Neuronal stem cell (in vitro differentiated cells): ENCODE data around the gene PRR16.

Source experiments
- DNase-seq: peaks from one replicate; pipeline ENCODE4 v3.0.0-alpha.2; 2013; ENCODE audit warnings: low spot score
- H2AFZ ChIP-seq: one replicate; pipeline ENCODE4 v1.6.1; 2013; ENCODE audit warnings: mild to moderate bottlenecking, low read length, inconsistent platforms
- H2AK5ac ChIP-seq: 2 replicates; pipeline ENCODE4 v1.6.1; 2013; ENCODE audit warnings: low read depth, mild to moderate bottlenecking, inconsistent platforms, low read length, moderate library complexity, mixed read lengths
- H2BK120ac ChIP-seq: 2 replicates; pipeline ENCODE4 v1.6.1; 2013; ENCODE audit warnings: low read depth, mild to moderate bottlenecking, inconsistent platforms, low read length, moderate library complexity, mixed read lengths
- H2BK12ac ChIP-seq: one replicate; pipeline ENCODE4 v1.6.1; 2013; ENCODE audit warnings: low read length, inconsistent platforms
- H2BK15ac ChIP-seq: 2 replicates; pipeline ENCODE4 v1.6.1; 2013; ENCODE audit warnings: mild to moderate bottlenecking, low read length, inconsistent platforms, mixed read lengths
- H2BK5ac ChIP-seq: one replicate; pipeline ENCODE4 v1.6.1; 2013; ENCODE audit warnings: inconsistent platforms, mild to moderate bottlenecking, low read length, moderate library complexity
- H3K14ac ChIP-seq: one replicate; pipeline ENCODE4 v1.6.1; 2013; ENCODE audit warnings: low read length, inconsistent platforms
- H3K18ac ChIP-seq: 2 replicates; pipeline ENCODE4 v1.6.1; 2013; ENCODE audit warnings: low read length, inconsistent platforms
- H3K23ac ChIP-seq: 2 replicates; pipeline ENCODE4 v1.6.1; 2013; ENCODE audit warnings: low read depth, mild to moderate bottlenecking, mixed read lengths, low read length, inconsistent platforms; ENCODE audit not compliant: poor library complexity
- H3K27ac ChIP-seq: replicated peaks from 3 replicates; pipeline ENCODE4 v1.5.1; 2013; ENCODE audit warnings: low read length, inconsistent platforms
- H3K27me3 ChIP-seq, 3 experiments: 2 replicates each; pipeline ENCODE4 v1.6.1; 2013; ENCODE audit warnings: low read length in 3 of 3, mild to moderate bottlenecking in 2 of 3, inconsistent platforms in 1 of 3, low read depth in 1 of 3, mixed read lengths in 1 of 3, moderate library complexity in 1 of 3; ENCODE audit not compliant: control insufficient read depth in 3 of 3, insufficient read depth in 3 of 3
- H3K36me3 ChIP-seq, 2 donors: replicated peaks in 1 of 2; 2 replicates each; pipeline ENCODE4 v1.6.1; 2013; ENCODE audit warnings: low read length in 2 of 2; ENCODE audit not compliant: control insufficient read depth in 2 of 2, insufficient read depth in 2 of 2
- H3K4ac ChIP-seq: 2 replicates; pipeline ENCODE4 v1.6.1; 2013; ENCODE audit warnings: inconsistent platforms, mild to moderate bottlenecking, low read length, moderate library complexity
- H3K4me1 ChIP-seq, 2 donors: 1 replicate in 1 of 2; 2 replicates in 1 of 2; pipeline ENCODE4 v1.6.1; 2013; ENCODE audit warnings: low read length in 2 of 2, low read depth in 1 of 2; ENCODE audit not compliant: control insufficient read depth in 2 of 2, insufficient read depth in 1 of 2
- H3K4me2 ChIP-seq: one replicate; pipeline ENCODE4 v1.6.1; 2013; ENCODE audit warnings: mild to moderate bottlenecking, low read length, inconsistent platforms; ENCODE audit not compliant: insufficient read depth, poor library complexity, severe bottlenecking
- H3K4me3 ChIP-seq, 2 donors: 2 replicates each; pipeline ENCODE4 v1.5.1; 2013; ENCODE audit warnings: low read length in 2 of 2, mild to moderate bottlenecking in 2 of 2, inconsistent platforms in 1 of 2, moderate library complexity in 1 of 2
- H3K79me1 ChIP-seq: one replicate; pipeline ENCODE4 v1.6.1; 2013; ENCODE audit warnings: low read depth, mild to moderate bottlenecking, inconsistent platforms, low read length, moderate library complexity
- H3K9ac ChIP-seq: one replicate; pipeline ENCODE4 v1.6.1; 2013; ENCODE audit warnings: mild to moderate bottlenecking, low read depth, low read length, inconsistent platforms; ENCODE audit not compliant: poor library complexity
- H3K9me3 ChIP-seq, 2 donors: replicated peaks in 1 of 2; 2 replicates each; pipeline versions ENCODE3 to v1.6.1; 2013; ENCODE audit warnings: low read length in 2 of 2, mild to moderate bottlenecking in 2 of 2, inconsistent platforms in 1 of 2, low read depth in 1 of 2, mixed read lengths in 1 of 2, moderate library complexity in 1 of 2; ENCODE audit not compliant: control insufficient read depth in 2 of 2, insufficient read depth in 1 of 2
- H4K8ac ChIP-seq: one replicate; pipeline ENCODE4 v1.6.1; 2013; ENCODE audit warnings: low read depth, mild to moderate bottlenecking, inconsistent platforms, low read length, moderate library complexity
- H4K91ac ChIP-seq: one replicate; pipeline ENCODE4 v1.6.1; 2013; ENCODE audit warnings: low read length, low read depth, mild to moderate bottlenecking, inconsistent platforms; ENCODE audit not compliant: poor library complexity
- WGBS, 2 donors: extraction: QIAGEN DNeasy Blood & Tissue Kit; methylation state at CpG; one replicate each; pipeline ENCODE4 v1.1.7; 2013; ENCODE audit warnings: missing lambda C conversion rate in 2 of 2, mixed read lengths in 1 of 2; ENCODE audit not compliant: insufficient read length in 2 of 2, insufficient replicate concordance in 1 of 2; ENCODE audit errors: extremely low coverage in 2 of 2; 5-methylcytosine and 5-hydroxymethylcytosine counted together

The PRR16 gene

DNA sequence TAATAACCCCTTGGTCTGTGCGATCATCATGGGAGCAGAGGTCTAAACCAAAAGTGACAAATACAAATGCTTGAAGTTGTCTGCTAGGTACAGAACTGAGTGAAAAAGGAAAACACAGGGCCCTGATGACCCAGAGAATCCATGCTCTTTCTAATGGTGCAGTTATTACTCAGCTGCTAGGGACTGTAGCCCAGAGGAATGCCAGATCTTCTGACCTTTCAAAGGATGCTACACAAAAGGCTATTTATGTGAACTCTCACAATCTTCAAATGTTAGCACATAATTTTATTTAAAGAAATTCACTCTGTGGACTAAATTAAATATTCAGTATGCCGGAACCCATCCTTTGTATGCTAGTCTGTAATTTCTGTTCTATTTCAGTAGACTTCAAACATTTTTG is 79.9 kb downstream of the PRR16 start:
- H4K91ac ChIP-seq = no peak overlapping the region
- H3K4ac ChIP-seq = no peak overlapping the region
- no peak overlapping the region for H2BK12ac ChIP-seq
- H3K23ac ChIP-seq = no peak overlapping the region
- H2BK15ac ChIP-seq = no peak overlapping the region
- WGBS, 2 donors = no CpG with 5 or more reads among the region's 2 CpGs
- no peak overlapping the region for H3K4me2 ChIP-seq
- no peaks in the 10 kb centered on the region for H3K79me1 ChIP-seq
- no peak overlapping the region for H3K27ac ChIP-seq
- no peaks in the 10 kb centered on the region for H3K9me3 ChIP-seq
- H2BK120ac ChIP-seq = no peak overlapping the region
- H3K18ac ChIP-seq = no peak overlapping the region
- H3K27me3 ChIP-seq = no peaks in the 10 kb centered on the region
- no peak overlapping the region for H3K4me3 ChIP-seq
- DNase-seq = no peak
- H3K9ac ChIP-seq = no peak overlapping the region
- no peak overlapping the region for H4K8ac ChIP-seq
- H3K36me3 ChIP-seq = no peaks in the 10 kb centered on the region
- H2BK5ac ChIP-seq = no peak overlapping the region
- H2AK5ac ChIP-seq = no peak overlapping the region
- no peak overlapping the region for H3K14ac ChIP-seq
- H2AFZ ChIP-seq = no peak overlapping the region
- H3K4me1 ChIP-seq = no peaks in the 10 kb centered on the region

- no peak overlapping the region for H3K18ac ChIP-seq
- no CpG with 5 or more reads among the region's 3 CpGs for WGBS, 2 donors
Observed at GRCh38 chr5:120545007-120545406, 80.9 kb downstream of the PRR16 start.

DNA sequence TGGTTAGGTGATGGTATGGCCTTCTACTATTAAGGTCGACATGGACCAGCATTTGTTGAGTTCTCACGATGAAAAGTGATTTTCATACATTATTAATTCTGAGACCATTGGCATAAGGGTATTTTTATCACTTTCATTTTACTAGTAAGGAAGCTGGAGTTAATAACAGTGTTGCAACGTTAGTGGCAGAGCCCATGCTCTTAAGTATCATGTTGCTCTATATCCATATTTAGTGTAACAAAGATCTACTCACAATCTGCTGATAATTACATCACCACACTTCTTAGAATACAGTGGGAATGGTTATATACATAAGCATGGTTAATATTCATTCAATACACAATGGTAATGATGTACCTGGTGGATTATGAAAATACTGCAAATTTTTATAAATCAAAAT is 81.9 kb downstream of the PRR16 start:
- no peak overlapping the region for H4K91ac ChIP-seq
- H3K27ac ChIP-seq = no peak overlapping the region
- H3K4me2 ChIP-seq = no peak overlapping the region
- no peak overlapping the region for H3K4ac ChIP-seq
- H2BK12ac ChIP-seq = no peak overlapping the region
- H2BK15ac ChIP-seq = no peak overlapping the region
- no peak overlapping the region for H3K23ac ChIP-seq
- no peak overlapping the region for H2AFZ ChIP-seq
- no peak overlapping the region for H3K4me3 ChIP-seq
- H4K8ac ChIP-seq = no peak overlapping the region
- WGBS, 2 donors = no CpG with 5 or more reads among the region's 3 CpGs
- no peak for DNase-seq
- no peaks in the 10 kb centered on the region for H3K79me1 ChIP-seq
- no peak overlapping the region for H2BK5ac ChIP-seq
- no peaks in the 10 kb centered on the region for H3K27me3 ChIP-seq
- no peak overlapping the region for H2AK5ac ChIP-seq
- H3K14ac ChIP-seq = no peak overlapping the region
- no peak overlapping the region for H3K9ac ChIP-seq
- no peak overlapping the region for H3K18ac ChIP-seq
- no peak overlapping the region for H2BK120ac ChIP-seq
- H3K4me1 ChIP-seq = no peaks in the 10 kb centered on the region
- H3K36me3 ChIP-seq = no peaks in the 10 kb centered on the region
- H3K9me3 ChIP-seq = no peaks in the 10 kb centered on the region

More at GRCh38 chr5:120545007-120545406, 80.9 kb downstream of the PRR16 start:
- H3K27ac ChIP-seq = no peak overlapping the region
- H2AK5ac ChIP-seq = no peak overlapping the region
- H3K9ac ChIP-seq = no peak overlapping the region
- no peak for DNase-seq
- no peak overlapping the region for H3K23ac ChIP-seq
- no peak overlapping the region for H3K14ac ChIP-seq
- H4K91ac ChIP-seq = no peak overlapping the region
- no peak overlapping the region for H2AFZ ChIP-seq
- no peak overlapping the region for H3K4me3 ChIP-seq
- no peaks in the 10 kb centered on the region for H3K4me1 ChIP-seq
- H2BK12ac ChIP-seq = no peak overlapping the region
- H2BK15ac ChIP-seq = no peak overlapping the region
- H3K4me2 ChIP-seq = no peak overlapping the region
- no peak overlapping the region for H2BK5ac ChIP-seq
- no peaks in the 10 kb centered on the region for H3K79me1 ChIP-seq
- no peak overlapping the region for H4K8ac ChIP-seq
- H3K9me3 ChIP-seq = no peaks in the 10 kb centered on the region
- no peaks in the 10 kb centered on the region for H3K36me3 ChIP-seq
- no peaks in the 10 kb centered on the region for H3K27me3 ChIP-seq
- H2BK120ac ChIP-seq = no peak overlapping the region
- no peak overlapping the region for H3K4ac ChIP-seq

DNA sequence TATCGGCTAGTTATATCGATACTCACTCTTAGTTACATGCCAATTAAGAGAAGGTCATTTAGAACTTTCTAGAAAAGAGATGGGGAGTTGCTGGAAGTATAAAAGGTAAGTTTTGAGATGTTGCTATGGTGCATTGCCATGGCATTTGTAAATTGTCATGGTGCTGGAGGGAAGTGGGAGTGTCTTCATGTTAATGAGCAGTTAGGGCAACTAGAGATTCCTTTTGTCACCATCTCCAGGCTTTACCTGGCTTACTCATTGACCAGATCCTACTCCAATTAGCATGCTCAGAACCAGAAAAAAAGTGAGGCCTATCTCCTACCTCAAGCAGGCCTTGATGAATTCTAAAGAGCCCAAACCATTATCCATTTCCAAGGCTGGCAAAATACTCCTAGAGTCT is 82.8 kb downstream of the PRR16 start:
- H3K9me3 ChIP-seq = no peaks in the 10 kb centered on the region
- no peak overlapping the region for H3K14ac ChIP-seq
- no peaks in the 10 kb centered on the region for H3K27me3 ChIP-seq
- no peak for DNase-seq
- H3K23ac ChIP-seq = no peak overlapping the region
- no peaks in the 10 kb centered on the region for H3K79me1 ChIP-seq
- no peak overlapping the region for H2AFZ ChIP-seq
- H3K4ac ChIP-seq = no peak overlapping the region
- H2BK5ac ChIP-seq = no peak overlapping the region
- no peak overlapping the region for H3K27ac ChIP-seq
- H2BK15ac ChIP-seq = no peak overlapping the region
- H2BK12ac ChIP-seq = no peak overlapping the region
- no peak overlapping the region for H3K18ac ChIP-seq
- H2BK120ac ChIP-seq = no peak overlapping the region
- H2AK5ac ChIP-seq = no peak overlapping the region
- no peak overlapping the region for H4K91ac ChIP-seq
- no peak overlapping the region for H3K9ac ChIP-seq
- WGBS, 2 donors = no CpG with 5 or more reads among the region's 2 CpGs
- H3K36me3 ChIP-seq = no peaks in the 10 kb centered on the region
- no peak overlapping the region for H3K4me2 ChIP-seq
- H3K4me1 ChIP-seq = no peaks in the 10 kb centered on the region
- H3K4me3 ChIP-seq = no peak overlapping the region
- no peak overlapping the region for H4K8ac ChIP-seq
